Endothelial cell of umbilical vein (primary cell): ENCODE data around the gene NRP2. TPM values are rescaled to one million over a fixed set of nuclear protein-coding genes. Genes with fewer than 3 reads are reported as not detected.
A peak's percentile ranks its signal among the peaks of the same experiment; 100 is the strongest.

Source experiments
- BruUV-seq: library from RNA; stranded (reverse); fragments of 400-500 nt; replicated peaks from 2 replicates; lab custom pipeline; 2021; lab: Mats Ljungman, UMichigan
- CTCF ChIA-PET: fragments of 300-600, 350-600 bp; sonication (Branson Sonifier 250); formaldehyde crosslinking; loops from one replicate; lab custom pipeline; 2021; ENCODE audit warnings: antibody characterized with exemption, inconsistent platforms; lab: Charles Lee
- POLR2A ChIA-PET: fragments of 300-600, 350-600 bp; sonication (Branson Sonifier 250); formaldehyde crosslinking; loops from one replicate; lab custom pipeline; 2021; ENCODE audit warnings: antibody characterized with exemption, inconsistent platforms; lab: Charles Lee
- DNase-seq: peaks from one replicate; pipeline ENCODE4 v3.0.0-alpha.2; 2011; ENCODE audit warnings: low read depth, low spot score
- FAIRE-seq: peaks from 2 replicates; lab custom pipeline; 2011; peaks lifted over from hg19 to GRCh38; lab: Jason Lieb, UNC
- H2AFZ ChIP-seq: 2 replicates; pipeline ENCODE4 v1.6.0; 2012; ENCODE audit warnings: low read depth, low read length, control low read depth, inconsistent platforms
- H3K27ac ChIP-seq: 2 replicates; pipeline ENCODE4 v1.5.1; 2011; ENCODE audit warnings: low read depth, mild to moderate bottlenecking, control low read depth, low read length, moderate library complexity; ENCODE audit not compliant: insufficient read depth
- H3K27me3 ChIP-seq, 2 experiments: 2 replicates each; pipeline versions ENCODE4 v1.6.0 to v1.6.1; 2011; ENCODE audit warnings: low read length in 2 of 2, mixed read lengths in 1 of 2; ENCODE audit not compliant: control insufficient read depth in 2 of 2, insufficient read depth in 2 of 2
- H3K36me3 ChIP-seq, 2 experiments: 2 replicates in 1 of 2; 3 replicates in 1 of 2; pipeline ENCODE4 v1.5.1; 2011; ENCODE audit warnings: low read length in 2 of 2, mild to moderate bottlenecking in 1 of 2, moderate library complexity in 1 of 2; ENCODE audit not compliant: control insufficient read depth in 2 of 2, insufficient read depth in 2 of 2; ENCODE audit errors: extremely low read depth in 1 of 2
- H3K4me1 ChIP-seq: 3 replicates; pipeline ENCODE4 v1.5.1; 2011; ENCODE audit warnings: mild to moderate bottlenecking, low read length; ENCODE audit not compliant: control insufficient read depth, insufficient read depth; ENCODE audit errors: extremely low read depth
- H3K4me2 ChIP-seq: 2 replicates; pipeline ENCODE4 v1.6.1; 2011; ENCODE audit warnings: low read length, control low read depth, mixed read lengths; ENCODE audit not compliant: insufficient read depth
- H3K4me3 ChIP-seq, 3 experiments: fragments of 200-600 bp in 1 of 3; sonication (generic), shearing (Covaris generic) in 1 of 3; replicated peaks in 1 of 3; 2 replicates each; pipeline ENCODE4 v1.5.1; 2011 to 2016; ENCODE audit warnings: control low read depth in 3 of 3, low read length in 3 of 3, mild to moderate bottlenecking in 2 of 3, inconsistent platforms in 1 of 3, low read depth in 1 of 3, moderate library complexity in 1 of 3; ENCODE audit not compliant: insufficient read depth in 1 of 3
- H3K79me2 ChIP-seq: 2 replicates; pipeline ENCODE4 v1.6.0; 2012; ENCODE audit warnings: low read length, inconsistent platforms; ENCODE audit not compliant: control insufficient read depth, insufficient read depth
- H3K9ac ChIP-seq: replicated peaks from 2 replicates; pipeline ENCODE3; 2011; ENCODE audit warnings: low read length, control low read depth; ENCODE audit not compliant: insufficient read depth; ENCODE audit errors: extremely low read depth
- H3K9me1 ChIP-seq: replicated peaks from 3 replicates; pipeline ENCODE4 v1.6.0; 2011; ENCODE audit warnings: mild to moderate bottlenecking, low read length; ENCODE audit not compliant: control insufficient read depth, insufficient read depth; ENCODE audit errors: extremely low read depth
- H3K9me3 ChIP-seq: replicated peaks from 2 replicates; pipeline ENCODE4 v1.5.1; 2012; ENCODE audit warnings: low read length, inconsistent platforms; ENCODE audit not compliant: control insufficient read depth, insufficient read depth
- H4K20me1 ChIP-seq: replicated peaks from 2 replicates; pipeline ENCODE3; 2011; ENCODE audit warnings: mild to moderate bottlenecking, low read length; ENCODE audit not compliant: control insufficient read depth, insufficient read depth; ENCODE audit errors: extremely low read depth
- CTCF ChIP-seq, 2 donors: IDR thresholded peaks; 1 replicate in 1 of 2; 2 replicates in 1 of 2; pipeline ENCODE4 v1.5.1; 2011; ENCODE audit warnings: low read length in 2 of 2, mild to moderate bottlenecking in 2 of 2, moderate library complexity in 2 of 2, control low read depth in 1 of 2, inconsistent platforms in 1 of 2, low read depth in 1 of 2; ENCODE audit not compliant: insufficient read depth in 1 of 2; ENCODE audit errors: extremely low read depth in 1 of 2
- EZH2 ChIP-seq: IDR thresholded peaks from 2 replicates; pipeline ENCODE4 v1.6.1; 2012; ENCODE audit warnings: borderline replicate concordance, low read depth, mild to moderate bottlenecking, moderate library complexity, low read length, inconsistent platforms; ENCODE audit not compliant: severe bottlenecking
- FOS ChIP-seq: IDR thresholded peaks from 2 replicates; pipeline ENCODE4 v1.6.1; 2011; ENCODE audit warnings: mild to moderate bottlenecking, low read length, moderate library complexity, borderline replicate concordance; ENCODE audit not compliant: insufficient read depth
- GATA2 ChIP-seq: IDR thresholded peaks from 2 replicates; pipeline ENCODE4 v1.7.0; 2011; ENCODE audit warnings: low read depth, mild to moderate bottlenecking, moderate library complexity, mixed read lengths, low read length; ENCODE audit not compliant: insufficient read length, insufficient read depth
- JUN ChIP-seq: IDR thresholded peaks from 2 replicates; pipeline ENCODE4 v1.6.1; 2011; ENCODE audit warnings: borderline replicate concordance, low read depth; ENCODE audit not compliant: insufficient read length, insufficient read depth
- MYC ChIP-seq: IDR thresholded peaks from one replicate; pipeline ENCODE4 v1.6.1; 2011; ENCODE audit warnings: mild to moderate bottlenecking, low read depth, low read length
- POLR2A ChIP-seq: IDR thresholded peaks from 2 replicates; pipeline ENCODE4 v1.6.1; 2012; ENCODE audit warnings: low read depth, mild to moderate bottlenecking, control low read depth, low read length
- POLR2AphosphoS5 ChIP-seq: IDR thresholded peaks from 2 replicates; pipeline ENCODE4 v1.6.1; 2012; ENCODE audit warnings: low read depth, mild to moderate bottlenecking, control low read depth, low read length, moderate library complexity; ENCODE audit not compliant: insufficient read depth
- dilution Hi-C: fragments of 300-500 bp; cut with MboI; formaldehyde crosslinking; loops from one replicate; pipeline ENCODE4 v1.15.0; 2019; ENCODE audit warnings: low sequenced_read_pairs; ENCODE audit not compliant: extremely low pct_ligation_motif_present
- intact Hi-C: fragments of 100-400 bp; cut with micrococcal nuclease; formaldehyde crosslinking; loops from one replicate; pipeline ENCODE4 v1.10.0; 2022
- polyA plus RNA-seq, 4 experiments: library from polyadenylated mRNA; depleted of rRNA in 3 of 4; stranded (reverse) in 3 of 4; unstranded in 1 of 4; fragments of >200 nt; gene quantifications; 2 replicates each; pipeline versions ENCODE4 v1.2.1 to v1.2.3, GENCODE V29; 2011 to 2012; ENCODE audit warnings: missing spikeins in 1 of 4
- total RNA-seq: library from RNA; stranded (reverse); gene quantifications from 2 replicates; pipeline ENCODE4 v1.2.3, GENCODE V29; 2021
- TF ChIP-seq, protein P1 (sequence below): IDR thresholded peaks from 2 replicates; pipeline ENCODE4 v1.6.1; 2011; ENCODE audit not compliant: insufficient read depth, insufficient read length

The NRP2 gene
- total and polyA plus RNA-seq, 2 donors (not counting 3 experiments of a cell fraction or from before 2014, with no cell fraction given) = 160 to 240 TPM

- Histone ChIP-seq H3K27ac (peak overlapping the region; percentile 48), H3K9me1 (no peaks in the 10 kb centered on the region), H2AFZ (peak overlapping the region; percentile 79), H3K9ac (peak overlapping the region; percentile 92), H3K4me3 (peak overlapping the region; percentile 67 to 99 (median 96)), H3K79me2 (peaks cover 58% of the 10 kb centered on the region), H3K27me3 (no peaks in the 10 kb centered on the region), H3K4me2 (peak overlapping the region; percentile 97), H3K36me3 (peaks cover 0 to 3% of the 10 kb centered on the region in 2 experiments), H3K9me3 (no peaks in the 10 kb centered on the region), H4K20me1 (no peaks in the 10 kb centered on the region), H3K4me1 (peaks cover 55% of the 10 kb centered on the region)
- dilution Hi-C loops = no loop called here
- DNase-seq (peak; percentile 72), FAIRE-seq (peak; percentile 63)
- POLR2A ChIA-PET = interaction anchor here (1.3 to 1.4 kb wide), 2 partner anchors 22 to 1139 kb away, joined by 3 read pairs; partner anchors contain the start of gene PARD3B
- no TSS peak for BruUV-seq
- CTCF ChIA-PET = interaction anchor here (1.1 to 4.1 kb wide), 7 partner anchors 14 to 1539 kb away, joined by 3 to 29 read pairs (median 7); no protein-coding TSS in a partner anchor
- intact Hi-C loops = loop anchor here (1.0 to 5.0 kb wide), 2 partner anchors 200 to 488 kb away; no protein-coding TSS in a partner anchor
- TF ChIP-seq CTCF (IDR thresholded peaks at IDR 0.05; ENCODE audit: extremely low read depth in 1 of 2, insufficient read depth in 1 of 2, low read depth in 1 of 2, low read length in 2 of 2) (no peak), POLR2A (no peak), JUN (no peak), FOS (no peak), EZH2 (no peak), GATA2 (no peak), MYC (no peak), POLR2AphosphoS5 (no peak)
- TF ChIP-seq, protein P1, sequence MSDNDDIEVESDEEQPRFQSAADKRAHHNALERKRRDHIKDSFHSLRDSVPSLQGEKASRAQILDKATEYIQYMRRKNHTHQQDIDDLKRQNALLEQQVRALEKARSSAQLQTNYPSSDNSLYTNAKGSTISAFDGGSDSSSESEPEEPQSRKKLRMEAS = no peak
These were observed 2.6 kb downstream of the NRP2 start for GRCh38 chr2:205684871-205685313.
